Activated CD4-positive, alpha-beta T cell treated with anti-CD3 and anti-CD28 coated beads, Interleukin-2, amount 10 ng/mL, durations not matched to agents 7 days and 5 days (primary cell): Measurements from ENCODE around the gene PITX1. TPM values are rescaled to one million over a fixed set of nuclear protein-coding genes. Genes with fewer than 3 reads are reported as not detected.

Source experiments
- CTCF ChIA-PET: fragments of 350-600 bp; sonication (Branson Sonifier 250); formaldehyde crosslinking; loops from one replicate; lab custom pipeline; 2021; ENCODE audit warnings: antibody characterized with exemption; lab: Charles Lee
- POLR2A ChIA-PET: fragments of 350-600 bp; sonication (Branson Sonifier 250); formaldehyde crosslinking; loops from one replicate; lab custom pipeline; 2021; ENCODE audit warnings: antibody characterized with exemption; lab: Charles Lee
- DNase-seq: peaks from one replicate; pipeline ENCODE4 v3.0.0-alpha.2; 2020
- H3K27ac Mint-ChIP-seq: one replicate; pipeline ENCODE4 v1.8.0; 2021; ENCODE audit warnings: mild to moderate bottlenecking, moderate library complexity, mixed read lengths
- H3K27me3 Mint-ChIP-seq: one replicate; pipeline ENCODE4 v1.8.0; 2021; ENCODE audit warnings: mixed read lengths
- H3K36me3 Mint-ChIP-seq: one replicate; pipeline ENCODE4 v1.8.0; 2021; ENCODE audit warnings: low read depth, mixed read lengths
- H3K4me1 Mint-ChIP-seq: one replicate; pipeline ENCODE4 v1.8.0; 2021; ENCODE audit warnings: mixed read lengths
- H3K4me3 Mint-ChIP-seq: one replicate; pipeline ENCODE4 v1.8.0; 2021; ENCODE audit warnings: mild to moderate bottlenecking, moderate library complexity, mixed read lengths
- H3K9me3 Mint-ChIP-seq: one replicate; pipeline ENCODE4 v1.8.0; 2021; ENCODE audit warnings: mixed read lengths
- total RNA-seq, 2 experiments: library from RNA; stranded (reverse); gene quantifications; one replicate each; pipeline ENCODE4 v1.2.3, GENCODE V29; 2021

PITX1 gene
- total RNA-seq, 2 experiments from 2014 or later = not detected

GRCh38 chr5:135069016-135069770 is 35.2 kb upstream of the PITX1 start:
- Mint-ChIP-seq H3K27ac (no peak overlapping the region), H3K27me3 (no peaks in the 10 kb centered on the region), H3K4me3 (no peak overlapping the region), H3K4me1 (no peaks in the 10 kb centered on the region), H3K36me3 (no peaks in the 10 kb centered on the region), H3K9me3 (no peaks in the 10 kb centered on the region)
- ChIA-PET POLR2A (no interaction called here), CTCF (no interaction called here)
- no peak for DNase-seq

GRCh38 chr5:135067587-135067986 is 33.6 kb upstream of the PITX1 start:
- no peaks in the 10 kb centered on the region for H3K27me3 Mint-ChIP-seq
- ChIA-PET POLR2A (no interaction called here), CTCF (no interaction called here)
- DNase-seq = no peak
- no peaks in the 10 kb centered on the region for H3K4me1 Mint-ChIP-seq
- no peaks in the 10 kb centered on the region for H3K36me3 Mint-ChIP-seq
- no peak overlapping the region for H3K27ac Mint-ChIP-seq
- H3K9me3 Mint-ChIP-seq = no peaks in the 10 kb centered on the region
- H3K4me3 Mint-ChIP-seq = no peak overlapping the region

GRCh38 chr5:135066781-135067180 is 32.8 kb upstream of the PITX1 start:
- Mint-ChIP-seq H3K27me3 (no peaks in the 10 kb centered on the region), H3K4me1 (no peaks in the 10 kb centered on the region), H3K4me3 (no peak overlapping the region), H3K9me3 (no peaks in the 10 kb centered on the region), H3K27ac (no peak overlapping the region), H3K36me3 (no peaks in the 10 kb centered on the region)
- no peak for DNase-seq
- ChIA-PET CTCF (no interaction called here), POLR2A (no interaction called here)

GRCh38 chr5:135065306-135066265 is 31.6 kb upstream of the PITX1 start:
- Mint-ChIP-seq H3K4me3 (no peak overlapping the region), H3K27ac (no peak overlapping the region), H3K4me1 (no peaks in the 10 kb centered on the region), H3K27me3 (no peaks in the 10 kb centered on the region), H3K9me3 (no peaks in the 10 kb centered on the region), H3K36me3 (no peaks in the 10 kb centered on the region)
- ChIA-PET POLR2A (no interaction called here), CTCF (no interaction called here)
- no peak for DNase-seq

GRCh38 chr5:135064235-135064570 is 30.2 kb upstream of the PITX1 start:
- no peak overlapping the region for H3K4me3 Mint-ChIP-seq
- no peaks in the 10 kb centered on the region for H3K36me3 Mint-ChIP-seq
- no peaks in the 10 kb centered on the region for H3K9me3 Mint-ChIP-seq
- ChIA-PET POLR2A (no interaction called here), CTCF (no interaction called here)
- peak overlapping the region; percentile 36 for H3K27ac Mint-ChIP-seq
- DNase-seq = no peak
- H3K4me1 Mint-ChIP-seq = no peaks in the 10 kb centered on the region
- H3K27me3 Mint-ChIP-seq = no peaks in the 10 kb centered on the region

GRCh38 chr5:135063511-135064234 is 29.6 kb upstream of the PITX1 start:
- no peaks in the 10 kb centered on the region for H3K9me3 Mint-ChIP-seq
- POLR2A ChIA-PET = no interaction called here
- H3K36me3 Mint-ChIP-seq = no peaks in the 10 kb centered on the region
- DNase-seq = no peak
- no peak overlapping the region for H3K4me3 Mint-ChIP-seq
- CTCF ChIA-PET = interaction anchor here (0.9 kb wide), 1 partner anchor 21 kb away, joined by 3 read pairs; no protein-coding TSS in a partner anchor
- H3K27me3 Mint-ChIP-seq = no peaks in the 10 kb centered on the region
- H3K27ac Mint-ChIP-seq = peak overlapping the region; percentile 36
- no peaks in the 10 kb centered on the region for H3K4me1 Mint-ChIP-seq

- no peak for DNase-seq
- POLR2A ChIA-PET = no interaction called here
- CTCF ChIA-PET = interaction anchor here (0.9 to 1.4 kb wide), 2 partner anchors 15 to 21 kb away, joined by 3 read pairs; no protein-coding TSS in a partner anchor
- Mint-ChIP-seq H3K4me1 (no peaks in the 10 kb centered on the region), H3K9me3 (no peaks in the 10 kb centered on the region), H3K36me3 (no peaks in the 10 kb centered on the region), H3K4me3 (no peak overlapping the region), H3K27ac (no peak overlapping the region), H3K27me3 (no peaks in the 10 kb centered on the region)
These were observed 29.0 kb upstream of the PITX1 start for GRCh38 chr5:135063056-135063445.

GRCh38 chr5:135062216-135063055 is 28.4 kb upstream of the PITX1 start:
- Mint-ChIP-seq H3K9me3 (no peaks in the 10 kb centered on the region), H3K36me3 (no peaks in the 10 kb centered on the region), H3K27ac (no peak overlapping the region), H3K4me1 (no peaks in the 10 kb centered on the region), H3K4me3 (no peak overlapping the region), H3K27me3 (no peaks in the 10 kb centered on the region)
- CTCF ChIA-PET = interaction anchor here (0.9 to 1.4 kb wide), 2 partner anchors 15 to 20 kb away, joined by 3 read pairs; no protein-coding TSS in a partner anchor
- POLR2A ChIA-PET = no interaction called here
- no peak for DNase-seq

- Mint-ChIP-seq H3K27ac (no peak overlapping the region), H3K36me3 (no peaks in the 10 kb centered on the region), H3K4me1 (no peaks in the 10 kb centered on the region), H3K9me3 (no peaks in the 10 kb centered on the region), H3K27me3 (no peaks in the 10 kb centered on the region), H3K4me3 (no peak overlapping the region)
- POLR2A ChIA-PET = no interaction called here
- no peak for DNase-seq
- CTCF ChIA-PET = no interaction called here
These were observed 27.0 kb upstream of the PITX1 start for GRCh38 chr5:135061001-135061400.

- Mint-ChIP-seq H3K9me3 (no peaks in the 10 kb centered on the region), H3K27ac (no peak overlapping the region), H3K4me3 (no peak overlapping the region), H3K36me3 (no peaks in the 10 kb centered on the region), H3K4me1 (no peaks in the 10 kb centered on the region), H3K27me3 (no peaks in the 10 kb centered on the region)
- ChIA-PET POLR2A (no interaction called here), CTCF (no interaction called here)
- no peak for DNase-seq
These were observed 26.0 kb upstream of the PITX1 start for GRCh38 chr5:135060021-135060420.

GRCh38 chr5:135059000-135059923 is 25.2 kb upstream of the PITX1 start:
- peaks cover 6% of the 10 kb centered on the region for H3K27me3 Mint-ChIP-seq
- ChIA-PET CTCF (interaction anchor here (1.1 kb wide), 1 partner anchor 9 kb away, joined by 3 read pairs; no protein-coding TSS in a partner anchor), POLR2A (interaction anchor here (0.6 kb wide), 1 partner anchor 1733 kb away, joined by 4 read pairs; no protein-coding TSS in a partner anchor)

More at GRCh38 chr5:135059000-135059923, 25.2 kb upstream of the PITX1 start:
- H3K36me3 Mint-ChIP-seq = no peaks in the 10 kb centered on the region
- no peak overlapping the region for H3K27ac Mint-ChIP-seq
- H3K4me1 Mint-ChIP-seq = no peaks in the 10 kb centered on the region
- no peak overlapping the region for H3K4me3 Mint-ChIP-seq
- H3K9me3 Mint-ChIP-seq = no peaks in the 10 kb centered on the region
- no peak for DNase-seq
